ENCODE measurements around the gene ZC3HAV1. TPM values are rescaled to one million over a fixed set of nuclear protein-coding genes. Genes with fewer than 3 reads are reported as not detected.
"Not testable (repeated sequence)": the region's sequence is repeated elsewhere in the genome, so short reads cannot be mapped to it uniquely, and the experiment has no call there.

ZC3HAV1 gene
- total RNA-seq, 1 donor from 2014 or later = 21.0 TPM

DNA sequence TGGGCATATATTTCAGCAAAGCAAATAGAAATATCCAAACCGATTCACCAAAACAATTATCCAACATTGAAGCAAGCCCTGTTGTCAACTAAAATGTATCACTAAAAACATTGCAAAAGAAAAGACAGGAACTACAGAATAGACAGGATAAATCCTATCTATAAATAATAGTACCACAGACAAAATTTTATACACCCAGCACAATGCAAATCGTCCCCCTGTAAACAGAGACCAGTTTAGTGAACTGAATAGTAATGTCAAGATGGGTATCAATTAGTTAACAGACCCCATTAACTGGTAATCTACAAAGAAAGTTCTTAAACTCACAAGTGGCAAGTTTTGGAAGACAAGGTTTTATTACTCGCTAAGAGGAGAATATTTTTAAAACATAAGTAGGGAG lies 4.0 kb downstream of the ZC3HAV1 start:
- H3K4me3 ChIP-seq (ENCODE audit: low read depth, low read length) = no peak overlapping the region

GRCh38 chr7:139104091-139104450 lies 5.4 kb downstream of the ZC3HAV1 start:
- no peak for TF ChIP-seq CTCF (conservative IDR thresholded peaks at IDR 0.05; ENCODE audit: low read depth, low read length)
- DNase-seq (ENCODE audit: low read depth) = no peak
- no peak overlapping the region for H3K4me3 ChIP-seq (ENCODE audit: low read depth, low read length)

More for the DNA sequence above, 4.0 kb downstream of the ZC3HAV1 start:
- no peak for TF ChIP-seq CTCF (conservative IDR thresholded peaks at IDR 0.05; ENCODE audit: low read depth, low read length)
- no peak for DNase-seq (ENCODE audit: low read depth)

- TF ChIP-seq CTCF (conservative IDR thresholded peaks at IDR 0.05; ENCODE audit: low read depth, low read length) = no peak
- no peak overlapping the region for H3K4me3 ChIP-seq (ENCODE audit: low read depth, low read length)
- DNase-seq (ENCODE audit: low read depth) = no peak
Observed at GRCh38 chr7:139103057-139103815, 6.3 kb downstream of the ZC3HAV1 start.

GRCh38 chr7:139101637-139102158 lies 7.8 kb downstream of the ZC3HAV1 start:
- H3K4me3 ChIP-seq (ENCODE audit: low read depth, low read length); DNase-seq (ENCODE audit: low read depth): not testable (repeated sequence)

GRCh38 chr7:139099172-139099947 lies 10.2 kb downstream of the ZC3HAV1 start:
- DNase-seq (ENCODE audit: low read depth) = no peak
- no peak overlapping the region for H3K4me3 ChIP-seq (ENCODE audit: low read depth, low read length)
- no peak for TF ChIP-seq CTCF (conservative IDR thresholded peaks at IDR 0.05; ENCODE audit: low read depth, low read length)

- no peak for TF ChIP-seq CTCF (conservative IDR thresholded peaks at IDR 0.05; ENCODE audit: low read depth, low read length)
Observed at GRCh38 chr7:139095194-139095659, 14.3 kb downstream of the ZC3HAV1 start.

DNA sequence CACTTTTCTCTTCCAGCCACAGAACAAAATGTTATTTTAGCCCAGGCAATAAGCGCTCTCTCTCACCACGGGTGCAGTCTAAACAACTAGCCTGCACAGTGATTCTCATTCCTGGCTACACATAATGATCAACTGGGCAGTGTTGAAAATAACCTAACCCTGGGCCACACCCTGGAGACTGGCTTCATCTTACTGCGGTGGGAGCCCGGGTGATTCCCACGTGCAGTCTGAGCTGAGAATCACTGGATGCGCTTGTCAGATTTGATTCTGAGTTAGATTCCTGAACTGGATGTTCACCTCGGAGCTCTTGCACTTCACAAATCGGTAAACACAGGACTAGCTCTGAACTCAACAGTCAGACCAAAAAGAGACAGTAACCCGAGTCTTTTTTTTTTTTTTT lies 14.9 kb downstream of the ZC3HAV1 start:
- no peak for DNase-seq (ENCODE audit: low read depth)
- H3K4me3 ChIP-seq (ENCODE audit: low read depth, low read length) = no peak overlapping the region
- TF ChIP-seq CTCF (conservative IDR thresholded peaks at IDR 0.05; ENCODE audit: low read depth, low read length) = no peak

More at GRCh38 chr7:139095194-139095659, 14.3 kb downstream of the ZC3HAV1 start:
- no peak for DNase-seq (ENCODE audit: low read depth)
- no peak overlapping the region for H3K4me3 ChIP-seq (ENCODE audit: low read depth, low read length)

All from epithelial cell of proximal tubule (primary cell).